ENCODE data around the gene ARID5B.
"Not testable (repeated sequence)": the region's sequence is repeated elsewhere in the genome, so short reads cannot be mapped to it uniquely, and the experiment has no call there.

GRCh38 chr10:61867817-61868216, 33.7 kb upstream of the ARID5B start:
- TF ChIP-seq CTCF, POLR2A (IDR thresholded peaks at IDR 0.05): not testable (repeated sequence)

Measured in prostate gland (tissue), 2 donors.